ENCODE data around the gene GALNT15.

The GALNT15 gene

GRCh38 chr3:16229681-16230080, 55.2 kb downstream of the GALNT15 start:
- no peak for DNase-seq

- no peak for DNase-seq
Observed at GRCh38 chr3:16231983-16232382, 57.5 kb downstream of the GALNT15 start.

- no peak for DNase-seq
Observed at GRCh38 chr3:16233806-16234205, 59.3 kb downstream of the GALNT15 start.

- no peak for DNase-seq
Observed at GRCh38 chr3:16234281-16234680, 59.8 kb downstream of the GALNT15 start.

GRCh38 chr3:16236030-16236639, 61.7 kb downstream of the GALNT15 start:
- no peak for DNase-seq

- no peak for DNase-seq
Observed at GRCh38 chr3:16236856-16237393, 62.4 kb downstream of the GALNT15 start.

GRCh38 chr3:16239086-16239770, 64.7 kb downstream of the GALNT15 start:
- no peak for DNase-seq

GRCh38 chr3:16239780-16240179, 65.3 kb downstream of the GALNT15 start:
- no peak for DNase-seq

- DNase-seq = no peak
Observed at GRCh38 chr3:16240229-16241023, 65.9 kb downstream of the GALNT15 start.

GRCh38 chr3:16241225-16241624, 66.7 kb downstream of the GALNT15 start:
- DNase-seq = no peak

GRCh38 chr3:16242177-16242576, 67.7 kb downstream of the GALNT15 start:
- no peak for DNase-seq

- DNase-seq = no peak
Observed at GRCh38 chr3:16243706-16244490, 69.4 kb downstream of the GALNT15 start.

- no peak for DNase-seq
Observed at GRCh38 chr3:16245609-16246008, 71.1 kb downstream of the GALNT15 start.

- peak; percentile 78 for DNase-seq
Observed at GRCh38 chr3:16247282-16248061, 73.0 kb downstream of the GALNT15 start.

GRCh38 chr3:16248556-16248955, 74.1 kb downstream of the GALNT15 start:
- no peak for DNase-seq

- DNase-seq = no peak
Observed at GRCh38 chr3:16249336-16249735, 74.9 kb downstream of the GALNT15 start.

GRCh38 chr3:16249886-16250285, 75.4 kb downstream of the GALNT15 start:
- DNase-seq = no peak

GRCh38 chr3:16251316-16252085, 77.0 kb downstream of the GALNT15 start:
- DNase-seq = no peak

- no peak for DNase-seq
Observed at GRCh38 chr3:16252243-16252978, 77.9 kb downstream of the GALNT15 start.

- DNase-seq = no peak
Observed at GRCh38 chr3:16252988-16253387, 78.5 kb downstream of the GALNT15 start.

Data from left hindlimb (tissue), 1 donor.